Mesothelial cell of epicardium (in vitro differentiated cells): ENCODE results near the gene BIRC7. TPM values are rescaled to one million over a fixed set of nuclear protein-coding genes. Genes with fewer than 3 reads are reported as not detected.

Experiments
- DNase-seq, 2 experiments: peaks; one replicate each; pipeline ENCODE4 v3.0.0; 2021; ENCODE audit warnings: low spot score in 2 of 2; ENCODE audit not compliant: unreplicated experiment in 2 of 2
- H3K27ac Mint-ChIP-seq: 2 replicates; pipeline ENCODE4 v1.8.0; 2021; ENCODE audit warnings: mixed read lengths
- H3K27me3 Mint-ChIP-seq: 2 replicates; pipeline ENCODE4 v1.8.0; 2021; ENCODE audit warnings: low read depth, mixed read lengths
- H3K36me3 Mint-ChIP-seq: 2 replicates; pipeline ENCODE4 v1.8.0; 2021; ENCODE audit warnings: mixed read lengths
- H3K4me1 Mint-ChIP-seq: 2 replicates; pipeline ENCODE4 v1.8.0; 2021; ENCODE audit warnings: mixed read lengths
- H3K4me3 Mint-ChIP-seq: 2 replicates; pipeline ENCODE4 v1.8.0; 2021; ENCODE audit warnings: mild to moderate bottlenecking, moderate library complexity, mixed read lengths
- H3K9me3 Mint-ChIP-seq: 2 replicates; pipeline ENCODE4 v1.8.0; 2021; ENCODE audit warnings: mixed read lengths
- CTCF ChIP-seq: fragments of 200-600 bp; sonication (generic); IDR thresholded peaks from one replicate; pipeline ENCODE4 v1.5.0; 2021; ENCODE audit warnings: antibody characterized with exemption; ENCODE audit not compliant: unreplicated experiment
- total RNA-seq: library from RNA; stranded (reverse); gene quantifications from 3 replicates; pipeline ENCODE4 v1.2.1, GENCODE V29; 2021

The BIRC7 gene
- total RNA-seq, 1 donor from 2014 or later = 0.36 TPM

GRCh38 chr20:63227260-63227659, 8.4 kb upstream of the BIRC7 start:
- H3K4me1 Mint-ChIP-seq = peaks cover 28% of the 10 kb centered on the region
- peaks cover 16% of the 10 kb centered on the region for H3K27me3 Mint-ChIP-seq
- H3K27ac Mint-ChIP-seq = no peak overlapping the region
- no peaks in the 10 kb centered on the region for H3K9me3 Mint-ChIP-seq
- TF ChIP-seq CTCF = no peak
- DNase-seq = no peak
- no peaks in the 10 kb centered on the region for H3K36me3 Mint-ChIP-seq
- H3K4me3 Mint-ChIP-seq = no peak overlapping the region

- no peaks in the 10 kb centered on the region for H3K36me3 Mint-ChIP-seq
- no peak for TF ChIP-seq CTCF
- no peak overlapping the region for H3K4me3 Mint-ChIP-seq
- H3K27ac Mint-ChIP-seq = no peak overlapping the region
- H3K9me3 Mint-ChIP-seq = no peaks in the 10 kb centered on the region
- peaks cover 28% of the 10 kb centered on the region for H3K4me1 Mint-ChIP-seq
- DNase-seq = no peak
- H3K27me3 Mint-ChIP-seq = peaks cover 9% of the 10 kb centered on the region
Observed at GRCh38 chr20:63228806-63229205, 6.9 kb upstream of the BIRC7 start.

GRCh38 chr20:63230800-63231268, 4.9 kb upstream of the BIRC7 start:
- H3K4me1 Mint-ChIP-seq = peaks cover 24% of the 10 kb centered on the region
- H3K4me3 Mint-ChIP-seq = no peak overlapping the region
- H3K27ac Mint-ChIP-seq = no peak overlapping the region
- peak; percentile 18 for TF ChIP-seq CTCF
- peak in 1 of 2 experiments; percentile 66 for DNase-seq
- no peaks in the 10 kb centered on the region for H3K9me3 Mint-ChIP-seq
- no peaks in the 10 kb centered on the region for H3K36me3 Mint-ChIP-seq
- peaks cover 9% of the 10 kb centered on the region for H3K27me3 Mint-ChIP-seq

- Mint-ChIP-seq H3K36me3 (no peaks in the 10 kb centered on the region), H3K4me1 (peaks cover 24% of the 10 kb centered on the region), H3K4me3 (no peak overlapping the region), H3K27ac (no peak overlapping the region), H3K27me3 (peaks cover 9% of the 10 kb centered on the region), H3K9me3 (no peaks in the 10 kb centered on the region)
- TF ChIP-seq CTCF = no peak
- no peak for DNase-seq
Observed at GRCh38 chr20:63232235-63233060, 3.3 kb upstream of the BIRC7 start.

GRCh38 chr20:63233061-63233344, 2.7 kb upstream of the BIRC7 start:
- H3K9me3 Mint-ChIP-seq = no peaks in the 10 kb centered on the region
- DNase-seq = no peak
- H3K4me1 Mint-ChIP-seq = peaks cover 24% of the 10 kb centered on the region
- TF ChIP-seq CTCF = no peak
- H3K36me3 Mint-ChIP-seq = no peaks in the 10 kb centered on the region
- H3K4me3 Mint-ChIP-seq = no peak overlapping the region
- H3K27me3 Mint-ChIP-seq = peaks cover 9% of the 10 kb centered on the region
- no peak overlapping the region for H3K27ac Mint-ChIP-seq

- H3K36me3 Mint-ChIP-seq = no peaks in the 10 kb centered on the region
- no peak for TF ChIP-seq CTCF
- peaks cover 9% of the 10 kb centered on the region for H3K27me3 Mint-ChIP-seq
- H3K4me3 Mint-ChIP-seq = no peak overlapping the region
- DNase-seq = no peak
- H3K9me3 Mint-ChIP-seq = no peaks in the 10 kb centered on the region
- H3K27ac Mint-ChIP-seq = no peak overlapping the region
- H3K4me1 Mint-ChIP-seq = peaks cover 24% of the 10 kb centered on the region
Observed at GRCh38 chr20:63233924-63234323, 1.8 kb upstream of the BIRC7 start.
